IMR-90 (cell line): Measurements from ENCODE around the gene MRGPRF. TPM values are rescaled to one million over a fixed set of nuclear protein-coding genes. Genes with fewer than 3 reads are reported as not detected.

Experiments
- ATAC-seq: fragments of 200-7000 bp; cut with Tn5 transposase; 2 replicates; pipeline ENCODE4 v1.9.1; 2020; ENCODE audit warnings: low read depth, mild to moderate bottlenecking, moderate library complexity
- BruUV-seq: library from RNA; stranded (reverse); fragments of 400-500 nt; replicated peaks from 2 replicates; lab custom pipeline; 2021; lab: Mats Ljungman, UMichigan
- CTCF ChIA-PET: fragments of 300-600 bp; formaldehyde crosslinking; extraction: SDS; loops from one replicate; lab custom pipeline; 2021; ENCODE audit warnings: antibody characterized with exemption; lab: Yijun Ruan, JAX
- POLR2A ChIA-PET: fragments of 300-600 bp; sonication (Branson Sonifier 250); formaldehyde crosslinking; loops from one replicate; lab custom pipeline; 2022; ENCODE audit warnings: antibody characterized with exemption; ENCODE audit not compliant: unreplicated experiment; lab: Charles Lee
- DNase-seq: peaks from one replicate; pipeline ENCODE4 v3.0.0; 2013
- H2AFZ ChIP-seq: replicated peaks from 2 replicates; pipeline ENCODE3; 2013; ENCODE audit warnings: low read length, mild to moderate bottlenecking; ENCODE audit not compliant: poor library complexity
- H2AK5ac ChIP-seq: 2 replicates; pipeline ENCODE4 v1.6.1; 2013; ENCODE audit warnings: low read depth, low read length, inconsistent platforms
- H2AK9ac ChIP-seq: replicated peaks from 2 replicates; pipeline ENCODE3; 2013; ENCODE audit warnings: mild to moderate bottlenecking, low read depth, low read length, moderate library complexity; ENCODE audit not compliant: poor library complexity
- H2BK120ac ChIP-seq: 2 replicates; pipeline ENCODE4 v1.6.1; 2013; ENCODE audit warnings: low read depth, low read length, inconsistent platforms
- H2BK15ac ChIP-seq: 3 replicates; pipeline ENCODE4 v1.6.1; 2013; ENCODE audit warnings: low read depth, low read length, inconsistent platforms
- H2BK20ac ChIP-seq: 2 replicates; pipeline ENCODE4 v1.6.1; 2013; ENCODE audit warnings: low read depth, mild to moderate bottlenecking, inconsistent platforms, low read length, moderate library complexity
- H2BK5ac ChIP-seq: 2 replicates; pipeline ENCODE4 v1.6.1; 2013; ENCODE audit warnings: mild to moderate bottlenecking, low read depth, low read length, inconsistent platforms; ENCODE audit not compliant: poor library complexity, severe bottlenecking
- H3K14ac ChIP-seq: replicated peaks from 2 replicates; pipeline ENCODE4 v1.6.1; 2013; ENCODE audit warnings: low read depth, low read length, inconsistent platforms
- H3K18ac ChIP-seq: 2 replicates; pipeline ENCODE4 v1.6.1; 2013; ENCODE audit warnings: low read depth, low read length, control low read depth
- H3K23ac ChIP-seq: 2 replicates; pipeline ENCODE4 v1.6.1; 2013; ENCODE audit warnings: low read depth, low read length, inconsistent platforms
- H3K27ac ChIP-seq: 2 replicates; pipeline ENCODE4 v1.5.1; 2013; ENCODE audit warnings: mild to moderate bottlenecking, control low read depth, low read length; ENCODE audit not compliant: insufficient read depth
- H3K27me3 ChIP-seq: 2 replicates; pipeline ENCODE4 v1.6.1; 2013; ENCODE audit warnings: low read length; ENCODE audit not compliant: control insufficient read depth, insufficient read depth
- H3K36me3 ChIP-seq: 2 replicates; pipeline ENCODE4 v1.6.1; 2013; ENCODE audit warnings: low read length, mixed read lengths; ENCODE audit not compliant: control insufficient read depth, insufficient read depth
- H3K4ac ChIP-seq: 2 replicates; pipeline ENCODE4 v1.6.1; 2013; ENCODE audit warnings: low read depth, low read length, inconsistent platforms
- H3K4me1 ChIP-seq: 2 replicates; pipeline ENCODE4 v1.6.1; 2013; ENCODE audit warnings: low read length, mixed read lengths; ENCODE audit not compliant: control insufficient read depth, insufficient read depth
- H3K4me2 ChIP-seq: 2 replicates; pipeline ENCODE4 v1.6.1; 2013; ENCODE audit warnings: low read depth, mild to moderate bottlenecking, control low read depth, low read length, moderate library complexity
- H3K4me3 ChIP-seq: 2 replicates; pipeline ENCODE4 v1.5.1; 2013; ENCODE audit warnings: low read depth, mild to moderate bottlenecking, control low read depth, low read length, moderate library complexity; ENCODE audit not compliant: insufficient read depth
- H3K56ac ChIP-seq: 2 replicates; pipeline ENCODE4 v1.6.1; 2013; ENCODE audit warnings: low read length, inconsistent platforms; ENCODE audit not compliant: insufficient read depth; ENCODE audit errors: extremely low read depth
- H3K79me1 ChIP-seq, 2 experiments: 2 replicates each; pipeline ENCODE4 v1.6.1; 2013; ENCODE audit warnings: low read length in 2 of 2, inconsistent platforms in 1 of 2, low read depth in 1 of 2
- H3K9ac ChIP-seq: 2 replicates; pipeline ENCODE4 v1.6.1; 2013; ENCODE audit warnings: low read depth, low read length, control low read depth
- H3K9me1 ChIP-seq: 2 replicates; pipeline ENCODE4 v1.6.1; 2013; ENCODE audit warnings: low read length, inconsistent platforms; ENCODE audit not compliant: insufficient read depth
- H3K9me3 ChIP-seq: 2 replicates; pipeline ENCODE4 v1.6.1; 2013; ENCODE audit warnings: low read length; ENCODE audit not compliant: control insufficient read depth, insufficient read depth
- H4K20me1 ChIP-seq: 2 replicates; pipeline ENCODE4 v1.6.1; 2013; ENCODE audit warnings: low read length, inconsistent platforms; ENCODE audit not compliant: insufficient read depth
- H4K5ac ChIP-seq: 2 replicates; pipeline ENCODE4 v1.6.1; 2013; ENCODE audit warnings: mild to moderate bottlenecking, low read depth, low read length, control low read depth
- H4K8ac ChIP-seq, 2 experiments: 2 replicates each; pipeline ENCODE4 v1.6.1; 2013; ENCODE audit warnings: low read depth in 2 of 2, low read length in 2 of 2, control low read depth in 1 of 2, inconsistent platforms in 1 of 2
- H4K91ac ChIP-seq: 2 replicates; pipeline ENCODE4 v1.6.1; 2013; ENCODE audit warnings: low read depth, low read length, inconsistent platforms; ENCODE audit not compliant: insufficient read depth
- CHD1 ChIP-seq: IDR thresholded peaks from 2 replicates; pipeline ENCODE4 v1.6.1; 2012; ENCODE audit warnings: low read depth, low read length, improper control_type of control experiment
- POLR2A ChIP-seq: IDR thresholded peaks from 2 replicates; pipeline ENCODE4 v1.6.1; 2012; ENCODE audit warnings: mild to moderate bottlenecking, low read depth, low read length
- WGBS, 2 experiments: methylation state at CpG; one replicate each; pipeline versions ENCODE4 v1.1.5 to v1.1.7; 2013; ENCODE audit warnings: missing lambda C conversion rate in 2 of 2; ENCODE audit not compliant: insufficient read length in 1 of 2; ENCODE audit errors: extremely low coverage in 2 of 2; 5-methylcytosine and 5-hydroxymethylcytosine counted together
- dilution Hi-C: fragments of 300-500 bp; cut with HindIII; formaldehyde crosslinking; loops from one replicate; pipeline ENCODE4 v1.14.3; 2018; ENCODE audit warnings: low sequenced_read_pairs; ENCODE audit not compliant: unreplicated experiment
- in situ Hi-C: fragments of 300-500 bp; cut with MboI; formaldehyde crosslinking; loops from 3 replicates; pipeline ENCODE4 v1.14.3; 2019; ENCODE audit warnings: low sequenced_read_pairs, inconsistent platforms, mixed read lengths
- intact Hi-C: fragments of 100-400 bp; cut with micrococcal nuclease; formaldehyde crosslinking; loops from 2 replicates; pipeline ENCODE4 v1.10.0; 2022
- polyA plus RNA-seq, 3 experiments: library from polyadenylated mRNA; depleted of rRNA; stranded (reverse); fragments of >200 nt; gene quantifications; 2 replicates each; pipeline ENCODE4 v1.2.3, GENCODE V29; 2012; ENCODE audit warnings: low replicate concordance in 1 of 3
- total RNA-seq: library from RNA; depleted of rRNA; stranded (reverse); fragments of >200 nt; gene quantifications from 2 replicates; pipeline ENCODE4 v1.2.3, GENCODE V29; 2012

MRGPRF gene
- total and polyA plus RNA-seq, 2 of the 4 experiments (the other 2 are of a cell fraction) = 6.3 to 28.8 TPM

DNA sequence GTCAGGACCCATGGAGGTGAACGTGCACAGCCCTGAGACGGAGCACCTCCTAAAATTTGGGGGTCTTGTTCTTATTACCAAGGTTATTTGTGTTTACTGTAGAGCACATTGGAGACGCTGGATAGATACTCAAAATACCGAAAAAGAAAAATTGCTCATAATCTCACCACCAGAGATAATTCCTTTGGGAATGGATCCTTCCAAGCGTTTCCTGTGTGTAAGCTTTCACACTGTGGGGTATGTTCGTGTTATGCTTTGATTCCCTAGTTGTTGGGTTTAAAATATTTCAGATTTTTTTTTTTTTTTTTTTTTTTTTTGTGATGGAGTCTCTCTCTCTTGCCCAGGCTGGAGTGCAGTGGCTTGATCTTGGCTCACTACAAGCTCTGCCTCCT, 18.2 kb downstream of the MRGPRF start:
- Histone ChIP-seq H3K79me1 (no peaks in the 10 kb centered on the region), H3K36me3 (no peaks in the 10 kb centered on the region), H3K27ac (no peak overlapping the region), H3K9ac (no peak overlapping the region), H3K27me3 (peaks cover 30% of the 10 kb centered on the region), H3K56ac (no peak overlapping the region), H3K4me1 (peaks cover 6% of the 10 kb centered on the region; the same call in 1 of the 2 replicates), H4K8ac (no peak overlapping the region), H3K4me2 (no peak overlapping the region), H2BK120ac (no peak overlapping the region), H3K9me3 (no peaks in the 10 kb centered on the region), H3K9me1 (no peaks in the 10 kb centered on the region; the same call in 1 of the 2 replicates), H3K14ac (no peak overlapping the region), H2BK15ac (no peak overlapping the region), H2BK5ac (no peak overlapping the region), H4K5ac (no peak overlapping the region), H3K4ac (no peak overlapping the region), H2AK9ac (no peak overlapping the region), H4K20me1 (no peaks in the 10 kb centered on the region), H4K91ac (no peak overlapping the region), H2BK20ac (no peak overlapping the region), H3K23ac (no peak overlapping the region), H3K18ac (no peak overlapping the region), H2AFZ (no peak overlapping the region), H2AK5ac (no peak overlapping the region), H3K4me3 (no peak overlapping the region)
- in situ Hi-C loops = no loop called here
- no peak for ATAC-seq
- no peak for DNase-seq
- POLR2A ChIA-PET = no interaction called here
- TF ChIP-seq CHD1 (no peak), POLR2A (no peak)
- intact Hi-C loops = no loop called here
- WGBS, 2 experiments = no CpG with 5 or more reads among the region's 6 CpGs
- dilution Hi-C loops = no loop called here
- CTCF ChIA-PET = no interaction called here
- no TSS peak for BruUV-seq
